ENCODE data around the gene FSTL5.

Gene FSTL5

GRCh38 chr4:161650812-161651211, 513.0 kb downstream of the FSTL5 start:
- Mint-ChIP-seq H3K9me3 (peaks cover 2% of the 10 kb centered on the region), H3K27ac (no peak overlapping the region), H3K27me3 (no peaks in the 10 kb centered on the region), H3K36me3 (no peaks in the 10 kb centered on the region), H3K4me3 (no peak overlapping the region), H3K4me1 (no peaks in the 10 kb centered on the region)
- DNase-seq (ENCODE audit: low spot score in 2 of 2) (no peak), ATAC-seq (ENCODE audit: low read depth) (no peak)

GRCh38 chr4:161647757-161648156, 516.0 kb downstream of the FSTL5 start:
- DNase-seq (ENCODE audit: low spot score in 2 of 2) (no peak), ATAC-seq (ENCODE audit: low read depth) (no peak)
- no peak overlapping the region for H3K27ac Mint-ChIP-seq
- H3K36me3 Mint-ChIP-seq: no peaks in the 10 kb centered on the region
- H3K4me3 Mint-ChIP-seq: no peak overlapping the region
- peaks cover 2% of the 10 kb centered on the region for H3K9me3 Mint-ChIP-seq
- no peaks in the 10 kb centered on the region for H3K4me1 Mint-ChIP-seq
- no peaks in the 10 kb centered on the region for H3K27me3 Mint-ChIP-seq

GRCh38 chr4:161642708-161643107, 521.1 kb downstream of the FSTL5 start:
- Mint-ChIP-seq H3K27ac (no peak overlapping the region), H3K27me3 (no peaks in the 10 kb centered on the region), H3K36me3 (no peaks in the 10 kb centered on the region), H3K4me1 (no peaks in the 10 kb centered on the region), H3K9me3 (peaks cover 8% of the 10 kb centered on the region), H3K4me3 (no peak overlapping the region)
- DNase-seq (ENCODE audit: low spot score in 2 of 2) (no peak), ATAC-seq (ENCODE audit: low read depth) (no peak)

GRCh38 chr4:161629694-161630441, 533.9 kb downstream of the FSTL5 start:
- Mint-ChIP-seq H3K9me3 (peaks cover 5% of the 10 kb centered on the region), H3K36me3 (no peaks in the 10 kb centered on the region), H3K27me3 (no peaks in the 10 kb centered on the region), H3K4me3 (no peak overlapping the region), H3K27ac (no peak overlapping the region), H3K4me1 (no peaks in the 10 kb centered on the region)
- ATAC-seq (ENCODE audit: low read depth) (no peak), DNase-seq (ENCODE audit: low spot score in 2 of 2) (no peak)

- Mint-ChIP-seq H3K4me3 (no peak overlapping the region), H3K27ac (no peak overlapping the region), H3K27me3 (no peaks in the 10 kb centered on the region), H3K36me3 (no peaks in the 10 kb centered on the region), H3K9me3 (peaks cover 6% of the 10 kb centered on the region), H3K4me1 (no peaks in the 10 kb centered on the region)
- ATAC-seq (ENCODE audit: low read depth): no peak
- DNase-seq (ENCODE audit: low spot score in 2 of 2): no peak
Measured at GRCh38 chr4:161604516-161605300, 559.1 kb downstream of the FSTL5 start.

GRCh38 chr4:161601011-161601410, 562.8 kb downstream of the FSTL5 start:
- H3K4me1 Mint-ChIP-seq: no peaks in the 10 kb centered on the region

GRCh38 chr4:161595230-161595771, 568.5 kb downstream of the FSTL5 start:
- no peak for DNase-seq (ENCODE audit: low spot score in 2 of 2)
- Mint-ChIP-seq H3K36me3 (no peaks in the 10 kb centered on the region), H3K27me3 (no peaks in the 10 kb centered on the region), H3K4me1 (no peaks in the 10 kb centered on the region), H3K4me3 (no peak overlapping the region), H3K27ac (no peak overlapping the region), H3K9me3 (peaks cover 8% of the 10 kb centered on the region)
- no peak for ATAC-seq (ENCODE audit: low read depth)

More at GRCh38 chr4:161601011-161601410, 562.8 kb downstream of the FSTL5 start:
- H3K36me3 Mint-ChIP-seq: no peaks in the 10 kb centered on the region
- no peak for ATAC-seq (ENCODE audit: low read depth)
- no peak overlapping the region for H3K4me3 Mint-ChIP-seq
- peaks cover 9% of the 10 kb centered on the region for H3K9me3 Mint-ChIP-seq
- H3K27ac Mint-ChIP-seq: no peak overlapping the region
- no peaks in the 10 kb centered on the region for H3K27me3 Mint-ChIP-seq
- DNase-seq (ENCODE audit: low spot score in 2 of 2): no peak

GRCh38 chr4:161585011-161585410, 578.8 kb downstream of the FSTL5 start:
- no peak for DNase-seq (ENCODE audit: low spot score in 2 of 2)
- no peak for ATAC-seq (ENCODE audit: low read depth)
- H3K9me3 Mint-ChIP-seq: peaks cover 5% of the 10 kb centered on the region
- no peak overlapping the region for H3K4me3 Mint-ChIP-seq
- H3K27ac Mint-ChIP-seq: no peak overlapping the region
- H3K36me3 Mint-ChIP-seq: no peaks in the 10 kb centered on the region
- no peaks in the 10 kb centered on the region for H3K27me3 Mint-ChIP-seq
- H3K4me1 Mint-ChIP-seq: no peaks in the 10 kb centered on the region

- Mint-ChIP-seq H3K4me3 (no peak overlapping the region), H3K27ac (no peak overlapping the region), H3K4me1 (no peaks in the 10 kb centered on the region), H3K9me3 (peaks cover 5% of the 10 kb centered on the region), H3K27me3 (no peaks in the 10 kb centered on the region), H3K36me3 (no peaks in the 10 kb centered on the region)
- DNase-seq (ENCODE audit: low spot score in 2 of 2) (no peak), ATAC-seq (ENCODE audit: low read depth) (no peak)
Measured at GRCh38 chr4:161583549-161583948, 580.3 kb downstream of the FSTL5 start.

GRCh38 chr4:161581262-161582230, 582.3 kb downstream of the FSTL5 start:
- H3K27me3 Mint-ChIP-seq: no peaks in the 10 kb centered on the region
- no peaks in the 10 kb centered on the region for H3K4me1 Mint-ChIP-seq
- no peak overlapping the region for H3K4me3 Mint-ChIP-seq
- peaks cover 7% of the 10 kb centered on the region for H3K9me3 Mint-ChIP-seq
- H3K36me3 Mint-ChIP-seq: no peaks in the 10 kb centered on the region
- ATAC-seq (ENCODE audit: low read depth) (no peak), DNase-seq (ENCODE audit: low spot score in 2 of 2) (no peak)
- no peak overlapping the region for H3K27ac Mint-ChIP-seq

GRCh38 chr4:161577579-161578301, 586.1 kb downstream of the FSTL5 start:
- ATAC-seq (ENCODE audit: low read depth) (no peak), DNase-seq (ENCODE audit: low spot score in 2 of 2) (no peak)
- Mint-ChIP-seq H3K27ac (no peak overlapping the region), H3K4me3 (no peak overlapping the region), H3K9me3 (peaks cover 3% of the 10 kb centered on the region), H3K36me3 (no peaks in the 10 kb centered on the region), H3K4me1 (no peaks in the 10 kb centered on the region), H3K27me3 (no peaks in the 10 kb centered on the region)

- no peaks in the 10 kb centered on the region for H3K36me3 Mint-ChIP-seq
- peaks cover 8% of the 10 kb centered on the region for H3K9me3 Mint-ChIP-seq
- DNase-seq (ENCODE audit: low spot score in 2 of 2) (no peak), ATAC-seq (ENCODE audit: low read depth) (no peak)
- H3K4me3 Mint-ChIP-seq: no peak overlapping the region
- H3K27ac Mint-ChIP-seq: no peak overlapping the region
- no peaks in the 10 kb centered on the region for H3K4me1 Mint-ChIP-seq
- H3K27me3 Mint-ChIP-seq: no peaks in the 10 kb centered on the region
Measured at GRCh38 chr4:161573836-161574235, 590.0 kb downstream of the FSTL5 start.

GRCh38 chr4:161564230-161564834, 599.5 kb downstream of the FSTL5 start:
- Mint-ChIP-seq H3K27me3 (no peaks in the 10 kb centered on the region), H3K9me3 (no peaks in the 10 kb centered on the region), H3K36me3 (no peaks in the 10 kb centered on the region), H3K4me3 (no peak overlapping the region), H3K27ac (no peak overlapping the region), H3K4me1 (no peaks in the 10 kb centered on the region)
- DNase-seq (ENCODE audit: low spot score in 2 of 2) (no peak), ATAC-seq (ENCODE audit: low read depth) (no peak)
